Measurements from ENCODE around the gene TRIM59.

TRIM59 gene

GRCh38 chr3:160394009-160394392, 55.6 kb downstream of the TRIM59 start:
- no peak overlapping the region for H3K4me3 ChIP-seq (ENCODE audit: low read depth, low read length)
- TF ChIP-seq CTCF (IDR thresholded peaks at IDR 0.05; ENCODE audit: low read depth, low read length) = no peak
- no peak for DNase-seq (ENCODE audit: low read depth, low spot score)
- in situ Hi-C loops (cut with HindIII; ENCODE audit: low sequenced_read_pairs) = no loop called here

- in situ Hi-C loops (cut with HindIII; ENCODE audit: low sequenced_read_pairs) = no loop called here
- H3K4me3 ChIP-seq (ENCODE audit: low read depth, low read length) = no peak overlapping the region
- TF ChIP-seq CTCF (IDR thresholded peaks at IDR 0.05; ENCODE audit: low read depth, low read length) = no peak
- DNase-seq (ENCODE audit: low read depth, low spot score) = no peak
These were observed 56.1 kb downstream of the TRIM59 start for GRCh38 chr3:160393346-160394008.

- in situ Hi-C loops (cut with HindIII; ENCODE audit: low sequenced_read_pairs) = no loop called here
- no peak for TF ChIP-seq CTCF (IDR thresholded peaks at IDR 0.05; ENCODE audit: low read depth, low read length)
These were observed 56.8 kb downstream of the TRIM59 start for GRCh38 chr3:160392798-160393197.

GRCh38 chr3:160390565-160391138, 58.9 kb downstream of the TRIM59 start:
- DNase-seq (ENCODE audit: low read depth, low spot score) = no peak
- TF ChIP-seq CTCF (IDR thresholded peaks at IDR 0.05; ENCODE audit: low read depth, low read length) = no peak
- in situ Hi-C loops (cut with HindIII; ENCODE audit: low sequenced_read_pairs) = no loop called here
- H3K4me3 ChIP-seq (ENCODE audit: low read depth, low read length) = no peak overlapping the region

More at GRCh38 chr3:160392798-160393197, 56.8 kb downstream of the TRIM59 start:
- no peak for DNase-seq (ENCODE audit: low read depth, low spot score)
- H3K4me3 ChIP-seq (ENCODE audit: low read depth, low read length) = no peak overlapping the region
